ENCODE data around the gene KPTN.
"Not testable (repeated sequence)": the region's sequence is repeated elsewhere in the genome, so short reads cannot be mapped to it uniquely, and the experiment has no call there.

Gene KPTN

DNA sequence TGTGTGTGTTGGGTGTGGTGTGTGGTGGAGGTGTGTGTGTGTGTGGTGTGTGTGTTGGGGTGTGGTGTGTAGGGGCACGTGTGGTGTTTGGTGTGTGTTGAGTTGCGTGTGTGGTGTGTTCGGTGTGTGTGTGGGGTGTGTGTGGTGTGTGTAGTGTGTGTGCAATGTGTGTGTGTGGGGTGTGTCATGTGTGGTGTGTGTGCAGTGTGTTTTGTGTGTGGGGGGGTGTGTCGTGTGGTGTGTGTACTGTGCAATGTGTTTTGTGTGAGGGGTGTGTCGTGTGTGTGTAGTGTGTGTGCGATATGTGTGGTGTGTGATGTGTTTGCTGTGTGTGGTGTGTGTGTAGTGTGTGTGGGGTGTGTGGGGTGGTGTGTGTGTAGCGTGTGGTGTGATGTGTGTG lies 6.0 kb upstream of the KPTN start:
- DNase-seq: no peak

DNA sequence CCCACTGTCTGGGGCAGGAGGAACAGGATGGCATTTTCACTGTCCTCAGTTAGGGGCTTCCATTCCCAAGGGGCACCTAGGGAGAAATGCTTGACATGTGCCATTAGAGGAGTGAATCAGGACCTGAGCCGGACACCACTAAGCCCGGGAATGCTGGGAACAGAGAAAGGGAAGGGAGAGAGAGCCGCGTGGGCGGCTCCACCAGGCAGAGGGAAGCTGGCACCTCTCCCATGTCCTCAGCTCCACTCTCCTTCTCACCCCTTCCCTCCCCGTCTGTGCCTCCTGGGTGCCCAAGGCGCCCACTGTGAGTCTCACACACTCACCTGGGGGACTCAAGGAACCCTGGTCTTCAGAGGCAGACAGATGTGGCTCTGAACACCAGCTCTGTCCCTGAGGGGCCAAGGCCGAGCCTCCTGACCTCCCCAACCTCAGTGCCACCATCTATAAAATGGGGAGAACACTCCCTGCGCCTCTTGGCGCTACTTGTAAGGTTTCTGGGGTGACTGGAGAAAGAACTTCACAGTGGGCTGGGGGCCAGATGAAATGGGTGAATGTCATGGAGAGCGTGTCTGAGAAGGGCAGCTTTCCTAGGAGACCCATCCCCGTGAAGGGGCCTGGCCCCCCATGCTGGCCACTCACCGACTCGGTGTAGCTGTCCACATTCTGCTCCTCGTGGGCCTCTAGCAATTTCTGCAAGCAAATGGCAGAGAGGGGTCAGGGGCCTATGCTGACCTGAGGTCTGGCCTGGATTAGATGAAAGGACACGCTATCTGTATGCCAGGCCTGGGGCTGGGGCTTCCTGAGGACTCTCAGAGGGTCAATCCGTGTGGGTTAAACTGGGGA lies 5.3 kb upstream of the KPTN start:
- DNase-seq: no peak

DNA sequence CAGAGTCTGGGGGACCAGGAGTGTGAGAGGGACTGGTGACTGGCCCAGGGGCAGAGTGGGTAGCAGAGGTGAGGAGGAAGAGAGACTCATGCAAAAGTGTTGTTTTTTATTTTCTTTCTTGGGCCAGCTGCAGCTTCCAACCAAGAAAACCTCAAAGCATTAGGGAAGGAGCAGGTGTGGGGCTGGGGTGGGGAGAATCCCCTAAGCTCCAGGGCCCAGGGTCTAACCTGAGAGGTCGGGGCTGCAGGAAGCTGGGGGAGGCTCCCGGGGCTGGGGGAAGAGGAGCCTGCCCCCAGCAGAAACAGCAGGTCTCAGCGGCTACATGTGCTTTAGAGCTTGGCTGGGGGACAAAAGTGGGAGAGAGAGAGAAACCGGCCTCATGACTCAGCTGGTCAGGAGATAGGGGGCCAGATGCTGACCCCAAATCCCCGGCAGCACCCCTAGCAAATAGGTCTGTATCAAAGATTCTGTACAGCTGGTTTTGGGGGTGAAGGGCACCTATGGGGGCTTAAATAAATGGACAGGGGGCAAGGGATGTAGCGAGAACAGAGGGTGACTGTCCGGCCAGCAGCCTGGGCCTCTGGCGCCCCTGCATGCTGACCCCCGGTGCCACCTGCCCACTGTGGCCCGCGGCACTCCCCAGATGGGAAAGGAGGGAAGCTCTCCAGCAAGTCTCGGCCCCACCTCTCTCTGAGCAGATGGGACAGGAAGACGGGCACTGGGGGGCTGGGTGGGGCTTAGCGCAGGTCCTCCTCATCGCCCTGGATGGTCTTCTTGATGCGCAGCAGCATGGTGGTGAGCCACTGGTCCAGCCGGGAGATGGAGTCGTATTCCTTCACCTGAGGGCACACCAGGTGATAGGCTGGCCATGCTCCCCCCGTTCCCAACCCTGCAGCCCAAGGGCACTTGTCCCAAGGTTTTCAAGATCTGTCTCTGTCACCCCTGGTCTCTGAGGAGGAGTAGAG lies 3.8 kb upstream of the KPTN start:
- DNase-seq: no peak

DNA sequence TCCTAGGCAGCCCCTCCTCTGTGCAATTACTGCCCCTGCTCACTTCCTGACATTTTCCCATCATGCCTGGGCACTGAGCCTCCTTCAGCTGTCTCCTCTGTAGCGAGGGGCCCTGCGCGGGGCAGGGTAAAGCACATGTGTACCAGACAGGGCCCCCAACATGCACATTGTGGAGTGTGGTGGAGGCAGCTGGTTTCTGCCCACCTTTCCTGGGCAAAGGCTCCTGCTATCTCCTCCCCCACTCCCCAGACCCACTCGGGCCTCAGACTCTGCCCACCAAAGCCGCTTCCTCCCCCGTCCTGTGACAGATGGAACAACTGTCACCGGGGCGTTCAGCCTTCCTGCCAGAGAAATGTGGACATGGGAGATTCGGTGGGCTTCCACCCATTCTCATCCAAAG lies 2.9 kb upstream of the KPTN start:
- DNase-seq: no peak

DNA sequence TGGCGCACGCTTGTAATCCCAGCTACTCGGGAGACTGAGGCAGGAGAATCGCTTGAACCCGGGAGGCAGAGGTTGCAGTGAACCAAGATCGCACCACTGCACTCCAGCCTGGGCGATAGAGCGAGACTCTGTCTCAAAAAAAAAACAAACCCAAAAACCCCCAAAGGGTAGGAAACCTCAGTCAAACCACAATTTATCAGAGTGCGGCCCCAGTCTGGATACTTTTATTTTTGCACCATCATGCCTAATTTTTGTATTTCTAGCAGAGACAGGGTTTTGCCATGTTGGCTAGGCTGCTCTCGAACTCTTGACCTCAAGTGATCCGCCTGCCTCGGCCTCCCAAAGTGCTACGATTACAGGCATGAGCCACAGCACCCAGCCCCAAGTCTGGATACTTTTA lies 2.2 kb upstream of the KPTN start:
- DNase-seq: not testable (repeated sequence)

DNA sequence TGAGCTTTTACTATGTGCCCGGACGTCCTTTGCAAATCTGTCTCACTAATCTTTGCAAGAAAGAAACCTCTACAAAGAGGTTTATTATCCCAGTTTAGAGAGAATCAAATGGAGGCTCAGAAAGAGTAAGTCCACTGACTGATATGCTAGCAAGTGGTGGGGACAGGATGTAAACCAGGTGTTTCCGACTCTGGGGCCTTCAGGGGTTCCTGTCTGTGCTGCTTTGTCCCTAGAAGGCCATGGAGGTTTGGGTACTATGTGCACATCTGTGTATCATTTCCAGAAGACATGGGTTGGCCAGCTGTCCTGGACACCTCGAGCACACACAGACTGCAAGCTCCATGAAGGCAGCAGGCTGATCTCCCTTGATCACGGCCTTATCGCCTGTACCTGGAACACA lies 1.2 kb upstream of the KPTN start:
- DNase-seq: no peak

DNA sequence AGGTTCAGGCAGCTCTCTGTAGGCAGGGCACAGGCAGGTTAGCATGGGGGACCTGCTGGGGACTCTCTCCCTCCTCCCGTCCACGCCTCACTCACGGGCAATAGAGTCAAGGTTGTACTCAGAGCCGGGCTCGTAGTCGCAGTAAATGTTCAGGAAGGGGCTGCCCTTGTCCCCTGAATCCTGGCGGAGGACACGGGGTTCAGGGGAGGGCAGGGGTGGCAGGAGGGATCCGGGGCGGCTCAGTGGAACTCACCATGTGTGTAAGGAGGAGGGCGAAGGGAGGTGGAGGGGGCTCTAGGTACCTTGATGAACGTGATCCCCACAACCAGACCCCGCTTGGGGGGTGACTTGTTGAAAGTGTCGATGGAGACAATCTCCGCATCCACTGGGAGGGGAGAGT lies 819 bp downstream of the KPTN start:
- DNase-seq: no peak

DNA sequence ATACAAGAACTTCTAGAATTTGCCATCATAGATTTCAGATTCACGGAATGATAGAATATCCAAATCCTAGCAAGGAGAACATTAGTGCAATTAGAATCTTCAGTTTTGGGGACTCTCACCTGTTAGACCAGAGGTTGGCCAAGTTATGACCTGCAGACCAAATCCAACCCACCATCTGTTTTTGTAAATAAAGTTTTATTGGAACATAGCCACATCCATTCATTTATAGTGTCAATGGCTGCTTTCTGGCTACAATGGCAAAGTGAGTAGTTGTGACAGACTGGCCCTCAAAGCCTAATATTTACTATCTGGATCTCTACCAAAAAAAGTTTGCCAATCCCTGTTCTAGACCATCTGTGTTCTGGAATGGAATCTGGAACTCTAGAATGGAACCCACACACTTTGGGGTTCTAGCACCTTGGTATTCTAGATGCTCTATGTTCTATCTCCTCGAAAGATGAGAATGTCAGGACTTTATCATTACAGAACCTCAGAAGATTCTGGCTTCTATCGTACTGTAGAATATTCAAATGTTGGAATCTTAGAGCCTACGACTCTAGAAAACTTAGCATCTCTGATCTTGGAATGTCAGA lies 2.5 kb downstream of the KPTN start:
- DNase-seq: no peak

DNA sequence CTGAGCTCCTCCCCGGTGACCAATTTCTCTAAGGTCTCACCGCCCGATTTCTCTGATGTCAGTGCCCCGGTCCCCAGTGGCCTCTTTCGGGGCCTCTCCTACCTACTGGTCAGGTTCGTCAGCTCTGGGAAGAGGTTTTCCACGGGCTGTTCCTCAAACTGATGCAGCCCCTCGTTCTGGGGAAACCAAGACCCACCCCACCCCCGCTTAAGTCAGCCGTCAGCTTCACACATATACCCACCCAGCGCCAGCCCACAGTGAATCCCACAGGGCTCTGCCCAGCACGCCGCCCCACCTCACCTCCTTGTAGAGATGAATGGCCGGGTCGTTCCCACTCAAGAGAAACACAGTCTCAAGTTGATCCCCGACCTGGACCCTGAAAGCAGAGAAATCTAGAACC lies 3.4 kb downstream of the KPTN start:
- DNase-seq: no peak

DNA sequence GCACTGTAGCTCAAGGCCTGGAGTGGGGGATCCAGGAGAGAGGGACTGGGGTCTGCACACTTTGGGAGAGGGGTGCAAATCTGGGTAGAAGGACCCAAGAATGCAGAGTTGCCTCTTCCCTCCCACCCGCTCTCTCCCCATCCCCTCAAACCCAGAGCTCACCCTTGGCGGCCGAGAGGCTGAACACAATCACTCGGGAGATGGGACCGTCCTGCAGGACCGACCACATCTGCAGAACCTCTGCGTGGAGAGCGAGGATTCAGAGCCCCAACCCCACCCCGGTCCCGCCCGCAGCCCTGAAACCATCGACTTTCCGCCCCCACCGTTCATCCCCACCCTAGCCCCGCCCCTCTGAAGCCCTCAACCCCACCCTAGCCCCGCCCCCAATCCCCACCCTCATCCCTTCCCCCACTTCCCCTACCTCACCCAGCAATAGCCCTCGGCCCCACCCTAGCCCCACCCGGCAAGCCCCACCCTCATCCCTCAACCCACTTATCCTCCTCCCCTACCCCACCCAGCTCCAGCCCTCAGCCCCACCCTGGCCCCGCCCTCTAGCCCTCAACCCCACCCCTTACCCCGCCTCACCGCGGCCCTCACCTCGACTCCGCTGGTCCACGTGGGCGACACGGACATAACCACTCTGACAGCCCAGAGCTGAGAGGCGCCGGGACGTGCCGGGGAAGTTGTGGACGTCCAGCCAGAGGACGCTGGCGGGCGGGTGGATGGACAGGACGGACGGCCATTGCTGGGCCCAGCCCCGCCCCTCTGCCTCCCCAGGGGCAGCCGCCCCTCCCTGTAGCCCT lies 4.1 kb downstream of the KPTN start:
- DNase-seq: no peak

DNA sequence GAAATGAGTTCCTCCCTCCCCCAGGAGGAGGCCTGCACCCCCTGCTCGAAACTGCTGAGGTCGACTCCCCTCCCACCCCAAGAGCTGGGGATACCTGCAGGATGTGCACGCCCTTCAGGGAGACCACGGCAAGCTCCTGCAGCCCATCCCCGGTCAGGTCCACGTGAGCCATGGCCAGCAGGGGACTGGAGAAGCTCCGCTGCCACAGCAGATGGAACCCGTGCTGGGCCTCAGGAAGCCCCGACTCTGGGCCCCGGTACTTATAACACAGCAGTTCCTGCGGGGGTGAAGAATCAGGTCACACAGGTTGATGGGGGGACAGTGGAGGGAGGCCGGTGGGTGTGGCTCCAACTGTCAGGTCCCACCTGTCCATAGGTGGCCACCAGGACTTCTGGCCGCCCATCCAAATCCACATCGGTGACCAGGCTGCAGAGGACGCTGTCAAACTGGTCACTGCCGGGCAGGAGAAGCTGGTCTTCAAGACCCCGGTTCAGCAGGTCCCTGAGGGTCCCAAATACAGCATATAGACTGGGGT lies 7.5 kb downstream of the KPTN start:
- no peak for DNase-seq

DNA sequence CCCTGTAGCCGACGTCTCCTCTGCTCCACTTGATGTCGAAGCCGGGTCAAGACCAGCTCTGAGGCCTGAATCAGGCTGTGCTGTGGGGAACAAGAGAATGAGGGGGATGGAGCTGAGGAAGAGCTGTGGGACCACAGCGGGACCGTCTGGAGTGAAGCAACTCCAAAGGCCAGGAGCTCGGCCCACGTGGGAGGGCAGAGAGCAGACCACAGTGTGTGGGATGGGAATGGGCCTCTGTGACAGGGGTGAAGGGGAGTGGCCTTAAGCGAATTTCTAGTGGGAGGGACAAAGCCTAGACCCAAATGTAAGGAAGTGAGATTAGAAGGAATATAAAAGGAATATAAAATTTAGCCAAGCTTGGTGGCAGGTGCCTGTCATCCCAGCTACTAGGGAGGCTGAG lies 8.6 kb downstream of the KPTN start:
- DNase-seq: no peak

DNA sequence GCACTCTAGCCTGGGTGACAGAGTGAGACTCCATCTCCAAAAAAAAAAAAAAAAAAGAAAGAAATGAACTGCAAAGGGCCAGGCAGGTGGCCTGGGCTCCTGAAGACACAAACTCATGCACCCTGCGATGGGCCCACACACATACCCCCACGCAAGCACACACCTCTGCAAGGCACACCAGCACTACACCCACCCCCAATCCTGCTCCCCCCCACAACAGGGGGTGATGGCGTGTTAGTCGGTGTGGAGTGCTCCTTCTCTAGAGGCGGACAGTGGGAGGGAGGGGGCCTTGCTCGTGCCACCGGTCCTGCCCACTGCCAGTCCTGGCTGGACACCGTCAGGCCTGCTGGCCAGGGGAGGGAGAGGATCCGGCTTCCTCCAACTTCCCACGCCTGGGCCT lies 10.7 kb downstream of the KPTN start:
- DNase-seq: no peak

DNA sequence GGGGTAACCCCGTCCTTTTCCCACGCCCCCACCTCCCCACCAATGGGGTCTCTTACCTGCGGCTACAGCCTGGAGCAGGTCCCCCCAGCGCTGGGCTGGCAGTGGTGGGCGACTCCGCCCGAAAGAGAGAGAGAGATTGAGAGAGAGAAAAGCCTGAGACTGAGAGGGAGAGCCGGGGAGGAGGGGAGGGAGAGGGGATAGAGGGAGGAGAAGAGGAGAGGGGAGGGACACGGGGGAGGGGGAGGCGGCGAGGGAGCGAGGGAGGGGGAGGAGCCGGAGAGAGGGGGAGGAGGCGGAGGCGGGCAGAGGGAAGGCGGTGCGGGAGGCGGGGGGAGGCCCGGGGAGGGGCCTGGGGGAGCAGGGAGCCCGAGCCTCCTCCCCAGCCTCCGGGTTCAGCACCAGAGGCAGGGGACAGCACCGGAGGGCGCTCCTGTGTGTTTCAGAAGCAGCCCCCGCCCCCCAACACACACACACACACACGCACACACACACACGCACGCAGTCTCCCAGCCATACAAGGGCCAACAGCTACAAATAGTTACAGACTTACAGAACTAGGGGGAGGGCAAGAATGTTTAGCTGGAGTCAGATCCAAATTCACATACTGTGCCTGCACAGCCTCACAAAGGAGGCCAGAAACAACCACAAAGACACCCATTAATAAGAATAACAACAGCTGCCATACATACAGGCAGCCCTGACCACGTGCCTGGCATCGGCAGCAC lies 12.1 kb downstream of the KPTN start, which contains the start of gene SLC8A2:
TSS of gene SLC8A2 (minus strand) at position 161 of the 725 bp plus-strand sequence. CDS start 5,490 bp downstream, outside the sequence.
- DNase-seq: no peak

DNA sequence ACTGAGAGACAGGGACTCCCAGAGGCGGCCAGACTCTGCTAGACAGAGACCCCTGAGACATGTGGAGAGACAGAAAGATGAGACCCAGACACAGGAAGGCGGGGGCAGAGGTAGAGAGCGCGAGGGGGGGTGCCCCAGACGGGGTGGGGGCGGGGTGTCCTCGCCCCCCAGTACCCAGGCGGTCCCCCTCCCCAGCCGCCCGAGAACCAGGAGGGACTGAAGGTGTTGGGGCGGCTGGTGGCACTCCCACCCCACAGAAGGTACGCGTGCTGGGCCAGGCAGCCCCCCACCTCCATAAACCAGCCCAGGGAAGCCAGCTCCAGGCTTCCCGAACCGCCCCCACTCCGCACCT lies 12.7 kb downstream of the KPTN start:
- DNase-seq: no peak

DNA sequence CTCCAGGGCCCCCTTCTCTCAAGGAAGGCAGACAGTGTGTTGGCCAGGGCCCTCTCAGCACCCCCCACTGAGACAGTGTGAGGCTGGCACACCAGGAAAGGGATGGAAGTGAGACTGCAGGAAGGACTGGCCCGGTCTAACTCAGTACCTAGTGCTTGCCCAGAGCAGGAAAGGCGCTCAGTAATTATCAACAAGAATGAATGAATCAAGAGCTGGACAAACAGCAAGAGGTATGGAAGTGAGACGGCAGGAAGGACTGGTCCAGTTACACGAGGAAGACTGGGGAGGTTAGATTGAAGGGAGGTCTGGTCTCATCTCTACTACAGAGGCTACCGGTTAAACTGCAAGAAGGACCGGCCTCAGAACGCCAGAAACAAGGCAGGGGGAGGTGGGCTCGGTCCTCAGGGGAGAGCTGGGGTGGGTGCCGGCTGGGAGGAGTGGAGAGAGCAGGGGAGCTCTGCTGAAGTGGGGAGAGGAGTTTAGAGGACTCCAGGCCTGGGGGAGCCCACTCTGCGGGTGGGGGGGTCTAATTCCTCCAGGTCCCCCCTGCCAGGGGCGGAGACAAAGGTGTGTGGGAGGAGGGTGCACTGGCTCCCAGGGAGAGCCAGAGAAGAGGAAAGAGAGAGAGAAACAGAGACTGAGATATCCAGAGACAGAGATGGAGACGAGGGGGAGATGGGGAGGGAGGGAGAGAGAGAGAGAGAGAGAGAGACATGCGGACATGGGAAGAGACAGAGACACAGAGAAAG lies 13.4 kb downstream of the KPTN start:
- DNase-seq: no peak

DNA sequence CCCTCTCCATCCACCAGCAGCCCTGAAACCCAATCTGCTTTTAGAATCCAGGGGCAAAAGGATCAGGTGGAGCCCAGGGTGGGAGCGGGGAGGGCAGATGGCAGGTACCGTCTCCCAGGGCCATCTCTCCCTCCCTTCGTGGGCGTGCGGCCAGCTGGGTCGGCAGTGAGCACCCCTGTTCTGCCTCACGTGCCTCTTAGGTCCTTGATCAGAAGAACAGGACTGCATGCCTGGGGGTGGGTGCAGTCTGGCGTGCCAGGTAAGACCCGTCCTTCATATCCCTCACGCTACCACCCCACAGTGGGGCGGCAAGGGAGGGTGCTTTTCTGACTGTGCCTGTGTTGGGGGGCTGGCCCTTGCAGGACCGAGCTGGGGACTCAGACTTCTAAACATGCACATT lies 14.3 kb downstream of the KPTN start:
- DNase-seq: no peak

DNA sequence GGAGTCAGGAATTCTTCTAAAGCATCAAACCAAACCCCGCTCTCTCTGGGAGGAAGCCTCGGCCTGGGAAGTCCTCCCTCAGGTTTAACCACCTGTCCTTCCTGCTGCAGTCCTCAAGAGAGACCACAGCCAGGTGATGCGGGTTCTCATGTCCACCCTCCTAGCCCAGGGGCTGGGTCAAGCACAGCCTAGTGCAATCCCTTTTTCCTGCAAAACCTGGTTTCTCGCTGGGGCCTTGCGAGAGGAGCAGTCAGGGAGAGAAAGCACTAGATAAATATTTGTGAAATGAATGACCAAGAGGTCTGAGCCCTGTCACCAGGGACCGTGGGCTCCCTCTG lies 14.7 kb downstream of the KPTN start:
- DNase-seq: no peak

DNA sequence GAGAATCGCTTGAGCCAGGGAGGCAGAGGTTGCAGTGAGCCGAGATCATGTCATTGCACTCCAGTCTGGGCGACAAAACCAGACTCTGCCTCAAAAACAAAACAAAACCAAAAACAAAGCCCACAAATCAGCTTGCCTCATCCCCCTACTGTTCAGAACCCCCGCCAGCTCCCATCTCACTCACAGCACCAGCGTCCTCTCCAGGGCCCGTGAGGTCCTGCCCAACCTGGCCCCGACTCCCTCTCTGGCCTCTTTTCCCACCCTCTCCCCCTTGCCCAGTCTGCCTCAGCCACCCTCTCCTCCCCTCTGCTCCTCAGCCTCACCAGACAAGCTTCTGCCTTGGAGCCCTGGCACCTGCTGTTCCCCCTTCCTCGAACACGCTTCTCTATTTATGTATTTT lies 16.1 kb downstream of the KPTN start:
- no peak for DNase-seq

DNA sequence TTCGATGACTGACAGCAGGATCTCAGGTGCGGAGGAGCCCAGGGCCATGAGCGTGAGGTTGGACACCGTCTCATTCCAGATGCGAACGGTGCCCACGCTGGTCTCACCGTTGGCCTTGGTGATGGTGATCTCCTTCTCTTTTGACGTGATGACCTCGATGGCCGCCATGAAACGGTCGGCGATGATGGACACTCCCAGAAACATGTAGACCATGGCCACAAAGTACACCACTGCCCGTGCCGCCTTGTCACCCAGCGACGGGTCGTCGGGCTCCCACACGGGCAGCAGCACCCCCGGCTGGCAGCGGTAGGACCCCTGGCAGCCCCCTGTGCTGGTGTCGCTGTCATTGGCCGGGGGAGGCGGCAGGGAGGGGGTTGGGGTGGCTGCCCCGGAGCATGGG lies 18.1 kb downstream of the KPTN start:
- no peak for DNase-seq

Data from SIG-M5 (cell line).